ENCODE measurements around the gene RASGEF1B.

Gene RASGEF1B

GRCh38 chr4:81377191-81377590, 94.5 kb downstream of the RASGEF1B start:
- CTCF ChIA-PET: no interaction called here
- Histone ChIP-seq H3K27me3 (replicated peaks in 2 of 5; ENCODE audit: control insufficient read depth in 4 of 5, insufficient read depth in 5 of 5, low read length in 4 of 5) (no peaks in the 10 kb centered on the region), H3K9me3 (ENCODE audit: control extremely low read depth in 1 of 5, control insufficient read depth in 4 of 5, insufficient read depth in 2 of 5, low read depth in 1 of 5, low read length in 4 of 5) (no peaks in the 10 kb centered on the region), H3K36me3 (ENCODE audit: control insufficient read depth in 4 of 4, insufficient read depth in 4 of 4, low read length in 3 of 4) (no peaks in the 10 kb centered on the region), H3K4me1 (ENCODE audit: control extremely low read depth in 1 of 4, control insufficient read depth in 4 of 4, insufficient read depth in 4 of 4, low read length in 3 of 4) (no peaks in the 10 kb centered on the region), H3K27ac (ENCODE audit: insufficient read depth in 1 of 2, low read depth in 1 of 2, low read length in 2 of 2, poor library complexity in 1 of 2, severe bottlenecking in 2 of 2) (no peak overlapping the region), H3K4me3 (ENCODE audit: control insufficient read depth in 1 of 7, extremely low read depth in 1 of 7, insufficient read depth in 4 of 7, low read depth in 2 of 7, low read length in 6 of 7) (no peak overlapping the region)
- no peak for DNase-seq
- POLR2A ChIA-PET: no interaction called here
- WGBS (ENCODE audit: insufficient coverage): no CpG with 5 or more reads among the region's 1 CpG

- H3K4me1 ChIP-seq (ENCODE audit: control extremely low read depth in 1 of 4, control insufficient read depth in 4 of 4, insufficient read depth in 4 of 4, low read length in 3 of 4): no peaks in the 10 kb centered on the region
- CTCF ChIA-PET: no interaction called here
- H3K9me3 ChIP-seq (ENCODE audit: control extremely low read depth in 1 of 5, control insufficient read depth in 4 of 5, insufficient read depth in 2 of 5, low read depth in 1 of 5, low read length in 4 of 5): no peaks in the 10 kb centered on the region
- H3K4me3 ChIP-seq (ENCODE audit: control insufficient read depth in 1 of 7, extremely low read depth in 1 of 7, insufficient read depth in 4 of 7, low read depth in 2 of 7, low read length in 6 of 7): no peak overlapping the region
- H3K36me3 ChIP-seq (ENCODE audit: control insufficient read depth in 4 of 4, insufficient read depth in 4 of 4, low read length in 3 of 4): no peaks in the 10 kb centered on the region
- H3K27ac ChIP-seq (ENCODE audit: insufficient read depth in 1 of 2, low read depth in 1 of 2, low read length in 2 of 2, poor library complexity in 1 of 2, severe bottlenecking in 2 of 2): no peak overlapping the region
- 100% methylated on average over 1 of the region's 2 CpGs for WGBS (ENCODE audit: insufficient coverage)
- POLR2A ChIA-PET: no interaction called here
- H3K27me3 ChIP-seq (replicated peaks in 2 of 5; ENCODE audit: control insufficient read depth in 4 of 5, insufficient read depth in 5 of 5, low read length in 4 of 5): no peaks in the 10 kb centered on the region
- DNase-seq: no peak
Measured at GRCh38 chr4:81376720-81377119, 95.0 kb downstream of the RASGEF1B start.

Measured in common myeloid progenitor, CD34-positive (primary cell).